MCF 10A (cell line): ENCODE measurements around the gene UPF1. TPM values are rescaled to one million over a fixed set of nuclear protein-coding genes. Genes with fewer than 3 reads are reported as not detected.
"Not testable (repeated sequence)": the region's sequence is repeated elsewhere in the genome, so short reads cannot be mapped to it uniquely, and the experiment has no call there.

Source experiments
- BruUV-seq: library from RNA; stranded (reverse); fragments of 400-500 nt; replicated peaks from 2 replicates; lab custom pipeline; 2021; lab: Mats Ljungman, UMichigan
- CTCF ChIA-PET: fragments of 300-600 bp; sonication (Branson Sonifier 250); formaldehyde crosslinking; extraction: SDS; loops from one replicate; lab custom pipeline; 2021; ENCODE audit warnings: antibody characterized with exemption, inconsistent platforms; lab: Yijun Ruan, JAX
- POLR2A ChIA-PET: fragments of 300-600, 350-650 bp; sonication (Branson Sonifier 250); formaldehyde crosslinking; extraction: SDS; loops from one replicate; lab custom pipeline; 2020; ENCODE audit warnings: antibody characterized with exemption, inconsistent platforms; lab: Yijun Ruan, JAX
- DNase-seq: peaks from one replicate; pipeline ENCODE4 v3.0.0-alpha.2; 2018; ENCODE audit not compliant: unreplicated experiment
- H3K27ac Mint-ChIP-seq: one replicate; pipeline ENCODE4 v1.8.0; 2022; ENCODE audit warnings: mild to moderate bottlenecking, low read depth, mixed read lengths; ENCODE audit not compliant: unreplicated experiment
- H3K27me3 Mint-ChIP-seq: one replicate; pipeline ENCODE4 v1.8.0; 2022; ENCODE audit warnings: mixed read lengths; ENCODE audit not compliant: insufficient read depth, unreplicated experiment
- H3K36me3 Mint-ChIP-seq: one replicate; pipeline ENCODE4 v1.8.0; 2022; ENCODE audit warnings: mild to moderate bottlenecking, moderate library complexity, mixed read lengths; ENCODE audit not compliant: insufficient read depth, unreplicated experiment
- H3K4me1 Mint-ChIP-seq: one replicate; pipeline ENCODE4 v1.8.0; 2022; ENCODE audit warnings: mixed read lengths; ENCODE audit not compliant: insufficient read depth, unreplicated experiment
- H3K4me3 Mint-ChIP-seq: one replicate; pipeline ENCODE4 v1.8.0; 2022; ENCODE audit warnings: mild to moderate bottlenecking, moderate library complexity, mixed read lengths; ENCODE audit not compliant: unreplicated experiment
- H3K9me3 Mint-ChIP-seq: one replicate; pipeline ENCODE4 v1.8.0; 2022; ENCODE audit warnings: mixed read lengths; ENCODE audit not compliant: unreplicated experiment
- intact Hi-C: fragments of 100-400 bp; cut with micrococcal nuclease; formaldehyde crosslinking; loops from 2 replicates; pipeline ENCODE4 v1.14.1; 2022
- total RNA-seq: library from RNA; stranded (reverse); gene quantifications from 2 replicates; pipeline ENCODE4 v1.2.3, GENCODE V29; 2022
- TF ChIP-seq, protein P1 (sequence below): fragments of 200-600 bp; IDR thresholded peaks from one replicate; pipeline ENCODE4 v1.8.0; 2022; ENCODE audit warnings: antibody characterized with exemption, mild to moderate bottlenecking; ENCODE audit not compliant: unreplicated experiment

UPF1 gene
- total RNA-seq, 1 experiment from 2014 or later = 79.8 TPM

DNA sequence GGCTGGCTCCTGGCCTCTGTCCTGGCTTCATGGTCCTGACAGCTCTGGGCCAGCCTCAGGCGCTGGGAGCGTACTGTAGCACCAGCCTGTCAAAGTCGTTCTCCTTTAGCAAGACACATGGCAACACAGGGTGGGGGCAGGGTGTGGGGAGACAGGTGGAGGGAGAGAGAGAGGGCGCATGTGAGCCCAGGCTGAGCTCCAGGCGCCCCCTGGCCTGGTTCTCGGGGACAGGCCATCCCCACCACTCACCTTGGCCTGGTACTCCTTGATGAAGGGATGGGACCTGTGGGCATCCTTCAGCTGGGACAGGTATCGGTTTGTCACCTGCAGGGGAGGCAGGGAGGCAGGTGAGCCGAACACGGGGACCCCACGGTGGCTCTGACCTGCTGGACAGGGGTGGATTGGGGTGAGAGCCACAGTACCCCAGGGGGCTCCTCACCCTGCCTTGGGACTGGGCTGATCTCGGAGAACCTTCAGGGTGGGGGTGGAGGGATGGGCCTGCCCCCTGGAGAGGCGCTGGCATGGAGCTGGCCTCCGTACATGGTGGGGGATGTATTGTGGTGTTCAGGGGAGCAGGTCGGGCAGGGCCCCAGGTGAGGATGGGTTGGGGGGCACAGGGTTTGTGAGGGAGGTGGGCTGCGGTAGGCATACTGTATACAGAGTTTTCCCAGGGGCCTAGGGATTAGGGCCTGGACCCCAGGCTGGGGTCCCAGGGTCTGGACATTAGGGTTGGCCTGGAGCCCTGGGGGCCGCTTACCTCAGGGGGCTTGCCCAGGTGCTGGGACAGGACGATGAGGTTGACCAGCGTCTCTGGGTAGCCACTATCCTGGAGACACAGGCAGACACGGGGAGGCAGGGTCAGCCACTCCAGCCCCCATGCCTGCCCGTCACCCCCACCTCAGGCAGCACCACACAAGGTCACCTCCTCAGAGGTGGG, 68.1 kb downstream of the UPF1 start:
- intact Hi-C loops = no loop called here
- Mint-ChIP-seq H3K4me1 (no peaks in the 10 kb centered on the region), H3K36me3 (peaks cover 7% of the 10 kb centered on the region), H3K9me3 (no peaks in the 10 kb centered on the region), H3K27ac (no peak overlapping the region), H3K4me3 (no peak overlapping the region), H3K27me3 (peaks cover 20% of the 10 kb centered on the region)
- DNase-seq = no peak
- POLR2A ChIA-PET = no interaction called here
- BruUV-seq = no TSS peak
- TF ChIP-seq, protein P1, sequence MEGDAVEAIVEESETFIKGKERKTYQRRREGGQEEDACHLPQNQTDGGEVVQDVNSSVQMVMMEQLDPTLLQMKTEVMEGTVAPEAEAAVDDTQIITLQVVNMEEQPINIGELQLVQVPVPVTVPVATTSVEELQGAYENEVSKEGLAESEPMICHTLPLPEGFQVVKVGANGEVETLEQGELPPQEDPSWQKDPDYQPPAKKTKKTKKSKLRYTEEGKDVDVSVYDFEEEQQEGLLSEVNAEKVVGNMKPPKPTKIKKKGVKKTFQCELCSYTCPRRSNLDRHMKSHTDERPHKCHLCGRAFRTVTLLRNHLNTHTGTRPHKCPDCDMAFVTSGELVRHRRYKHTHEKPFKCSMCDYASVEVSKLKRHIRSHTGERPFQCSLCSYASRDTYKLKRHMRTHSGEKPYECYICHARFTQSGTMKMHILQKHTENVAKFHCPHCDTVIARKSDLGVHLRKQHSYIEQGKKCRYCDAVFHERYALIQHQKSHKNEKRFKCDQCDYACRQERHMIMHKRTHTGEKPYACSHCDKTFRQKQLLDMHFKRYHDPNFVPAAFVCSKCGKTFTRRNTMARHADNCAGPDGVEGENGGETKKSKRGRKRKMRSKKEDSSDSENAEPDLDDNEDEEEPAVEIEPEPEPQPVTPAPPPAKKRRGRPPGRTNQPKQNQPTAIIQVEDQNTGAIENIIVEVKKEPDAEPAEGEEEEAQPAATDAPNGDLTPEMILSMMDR = no peak
- CTCF ChIA-PET = no interaction called here

DNA sequence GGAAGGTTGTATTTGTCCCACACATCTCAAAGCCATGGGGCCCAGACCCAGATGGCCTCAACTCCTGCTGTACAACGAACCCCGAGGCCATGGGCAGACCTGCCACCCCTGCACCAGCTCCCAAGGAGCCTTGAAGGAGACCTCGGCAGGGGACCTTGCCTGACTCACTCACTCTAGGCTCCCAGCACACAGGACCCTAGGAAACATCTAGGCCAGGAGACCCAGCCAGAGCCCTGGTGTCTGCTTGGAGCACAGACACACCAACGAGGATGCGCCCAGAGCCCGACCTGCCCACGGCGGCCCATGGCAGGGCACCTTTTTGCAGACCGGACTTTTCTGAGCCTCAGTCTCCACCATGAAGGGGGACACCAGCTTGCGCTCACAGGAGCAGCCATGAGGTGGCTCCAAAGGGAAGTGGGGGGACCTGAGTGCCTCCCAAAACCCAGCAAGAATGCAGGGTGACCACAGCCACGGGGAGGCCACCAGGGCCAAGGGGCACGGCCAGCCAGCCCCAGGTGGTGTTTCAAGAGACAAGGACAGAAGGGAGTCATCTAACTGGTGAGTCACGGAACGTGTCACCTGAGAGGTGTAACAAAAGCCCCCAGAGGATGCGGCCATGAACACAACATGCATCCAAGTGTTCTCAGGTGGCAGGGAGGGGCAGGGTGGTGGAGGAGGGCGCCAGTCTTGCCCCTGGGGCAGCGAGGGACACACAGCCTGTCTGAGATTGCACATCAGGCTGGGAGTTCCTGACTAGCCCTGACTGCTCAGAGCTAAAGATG, 69.1 kb downstream of the UPF1 start:
- peaks cover 7% of the 10 kb centered on the region for H3K36me3 Mint-ChIP-seq
- TSS peak; percentile 6 for BruUV-seq
- H3K9me3 Mint-ChIP-seq = no peaks in the 10 kb centered on the region
- no peak for DNase-seq
- intact Hi-C loops = no loop called here
- no peaks in the 10 kb centered on the region for H3K4me1 Mint-ChIP-seq
- H3K4me3 Mint-ChIP-seq = no peak overlapping the region
- ChIA-PET POLR2A (no interaction called here), CTCF (no interaction called here)
- no peak overlapping the region for H3K27ac Mint-ChIP-seq
- H3K27me3 Mint-ChIP-seq = peaks cover 19% of the 10 kb centered on the region
- TF ChIP-seq, protein P1 = no peak

DNA sequence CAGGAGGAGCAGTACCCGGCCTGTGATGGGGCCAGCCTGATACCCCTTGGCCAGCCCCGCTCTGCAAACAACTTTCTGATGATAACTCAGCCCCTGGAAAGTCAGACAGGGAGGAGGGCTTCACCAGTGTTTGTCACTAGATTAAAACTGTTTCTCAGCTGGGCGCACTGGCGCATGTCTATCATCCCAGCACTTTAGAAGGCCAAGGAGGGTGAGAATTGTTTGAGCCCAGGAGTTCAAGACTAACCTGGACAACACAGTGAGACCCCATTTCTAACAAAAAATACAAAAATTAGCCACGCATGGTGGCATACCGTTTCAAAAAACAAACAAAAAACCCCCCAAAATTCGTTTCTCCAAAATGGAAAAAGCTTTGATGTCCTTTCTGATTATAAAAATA, 69.7 kb downstream of the UPF1 start:
- H3K9me3 Mint-ChIP-seq = no peaks in the 10 kb centered on the region
- no peak overlapping the region for H3K27ac Mint-ChIP-seq
- no peaks in the 10 kb centered on the region for H3K4me1 Mint-ChIP-seq
- TF ChIP-seq, protein P1 = no peak
- ChIA-PET CTCF (no interaction called here), POLR2A (no interaction called here)
- intact Hi-C loops = no loop called here
- no peak for DNase-seq
- peaks cover 13% of the 10 kb centered on the region for H3K27me3 Mint-ChIP-seq
- no TSS peak for BruUV-seq
- H3K36me3 Mint-ChIP-seq = peaks cover 7% of the 10 kb centered on the region
- no peak overlapping the region for H3K4me3 Mint-ChIP-seq

DNA sequence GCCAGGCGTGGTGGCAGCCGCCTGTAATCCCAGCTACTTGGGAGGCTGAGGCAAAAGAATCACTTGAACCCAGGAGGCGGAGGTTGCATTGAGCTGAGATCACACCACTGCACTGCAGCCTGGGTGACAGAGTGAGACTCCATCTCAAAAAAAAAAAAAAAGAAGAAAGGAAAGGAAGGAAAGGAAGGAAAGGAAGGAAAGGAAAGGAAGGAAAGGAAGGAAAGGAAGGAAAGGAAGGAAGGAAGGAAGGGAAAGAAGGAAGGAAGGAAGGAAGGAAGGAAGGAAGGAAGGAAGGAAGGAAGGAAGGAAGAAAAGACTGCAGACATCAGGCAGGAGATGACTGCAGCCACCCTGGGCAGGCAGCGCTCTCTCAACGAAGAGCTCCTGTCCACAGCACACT, 70.8 kb downstream of the UPF1 start:
- intact Hi-C loops, H3K4me1 Mint-ChIP-seq, H3K27ac Mint-ChIP-seq, H3K9me3 Mint-ChIP-seq, POLR2A ChIA-PET, H3K27me3 Mint-ChIP-seq, DNase-seq, H3K36me3 Mint-ChIP-seq, H3K4me3 Mint-ChIP-seq, BruUV-seq: not testable (repeated sequence)
- CTCF ChIA-PET = interaction anchor here (1.0 kb wide), 1 partner anchor 102 kb away, joined by 3 read pairs; no protein-coding TSS in a partner anchor
